Activated CD8-positive, alpha-beta memory T cell treated with anti-CD3 and anti-CD28 coated beads, Interleukin-2, amount 10 ng/mL, durations not matched to agents 7 days and 5 days (primary cell): ENCODE data around the gene SLC39A11. TPM values are rescaled to one million over a fixed set of nuclear protein-coding genes. Genes with fewer than 3 reads are reported as not detected.

Source experiments
- ATAC-seq: fragments of 150-1000 bp; cut with Tn5 transposase; one replicate; pipeline ENCODE4 v1.10.0; 2021; ENCODE audit warnings: moderate library complexity
- CTCF ChIA-PET: fragments of 350-600 bp; sonication (Branson Sonifier 250); formaldehyde crosslinking; loops from one replicate; lab custom pipeline; 2021; ENCODE audit warnings: antibody characterized with exemption; lab: Charles Lee
- DNase-seq: peaks from one replicate; pipeline ENCODE4 v3.0.0-alpha.2; 2020
- H3K27ac Mint-ChIP-seq: one replicate; pipeline ENCODE4 v1.8.0; 2021; ENCODE audit warnings: mild to moderate bottlenecking, mixed read lengths
- H3K27me3 Mint-ChIP-seq: one replicate; pipeline ENCODE4 v1.8.0; 2021; ENCODE audit warnings: mixed read lengths
- H3K36me3 Mint-ChIP-seq: one replicate; pipeline ENCODE4 v1.8.0; 2021; ENCODE audit warnings: mild to moderate bottlenecking, mixed read lengths
- H3K4me1 Mint-ChIP-seq: one replicate; pipeline ENCODE4 v1.8.0; 2021; ENCODE audit warnings: mixed read lengths
- H3K4me3 Mint-ChIP-seq: one replicate; pipeline ENCODE4 v1.8.0; 2021; ENCODE audit warnings: mild to moderate bottlenecking, moderate library complexity, mixed read lengths
- H3K9me3 Mint-ChIP-seq: one replicate; pipeline ENCODE4 v1.8.0; 2022; ENCODE audit warnings: low read depth, mixed read lengths
- total RNA-seq, 2 experiments: library from RNA; stranded (reverse); gene quantifications; one replicate each; pipeline ENCODE4 v1.2.3, GENCODE V29; 2021

The SLC39A11 gene
- total RNA-seq, 2 experiments from 2014 or later: 16.8 to 25.5 TPM

DNA sequence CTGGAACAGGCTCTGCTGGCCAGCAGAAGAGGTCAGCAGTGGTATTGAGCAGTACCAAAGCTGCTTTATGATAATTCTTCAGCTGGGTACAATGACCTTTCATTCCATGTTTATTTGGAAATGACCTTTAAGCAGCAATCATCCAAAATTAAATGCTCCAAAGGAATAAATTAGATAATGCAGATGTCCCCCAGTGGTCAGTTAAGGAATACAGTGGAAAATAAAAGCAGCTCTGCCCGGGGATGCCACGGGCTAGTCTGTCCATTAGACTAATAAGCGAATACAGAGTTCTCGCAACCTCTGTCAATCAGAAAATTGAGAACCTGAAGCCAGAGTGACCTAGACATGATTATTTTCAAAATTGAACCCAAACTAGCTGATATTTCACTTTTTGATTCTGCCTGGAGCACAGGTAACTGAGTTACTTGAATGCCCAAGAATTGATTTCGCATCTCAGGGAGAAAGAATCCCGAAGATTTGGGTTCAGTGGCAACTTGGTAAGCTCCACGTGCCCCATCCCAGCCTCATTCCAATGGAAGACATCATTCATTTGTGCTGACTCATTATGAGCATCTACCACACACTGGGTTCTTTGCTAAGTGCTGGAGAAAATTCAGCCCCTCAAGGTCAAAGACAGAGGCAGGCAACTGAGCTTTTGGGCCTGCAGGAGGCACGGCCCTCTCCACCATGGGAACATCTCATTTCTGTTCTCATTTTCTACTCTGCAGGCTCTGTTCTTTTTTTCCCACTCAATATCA is 34.4 kb upstream of the SLC39A11 start:
- no peak for DNase-seq
- no peak for ATAC-seq
- no peaks in the 10 kb centered on the region for H3K9me3 Mint-ChIP-seq
- CTCF ChIA-PET: interaction anchor here (0.5 kb wide), 1 partner anchor 196 kb away, joined by 3 read pairs; no protein-coding TSS in a partner anchor
- no peaks in the 10 kb centered on the region for H3K4me1 Mint-ChIP-seq
- no peaks in the 10 kb centered on the region for H3K27me3 Mint-ChIP-seq
- H3K36me3 Mint-ChIP-seq: no peaks in the 10 kb centered on the region
- no peak overlapping the region for H3K27ac Mint-ChIP-seq
- no peak overlapping the region for H3K4me3 Mint-ChIP-seq

GRCh38 chr17:73123606-73124320 is 31.3 kb upstream of the SLC39A11 start:
- CTCF ChIA-PET: interaction anchor here (1.2 kb wide), 1 partner anchor 396 kb away, joined by 3 read pairs; no protein-coding TSS in a partner anchor
- DNase-seq: no peak
- Mint-ChIP-seq H3K36me3 (no peaks in the 10 kb centered on the region), H3K27ac (no peak overlapping the region), H3K27me3 (no peaks in the 10 kb centered on the region), H3K9me3 (no peaks in the 10 kb centered on the region), H3K4me1 (no peaks in the 10 kb centered on the region), H3K4me3 (no peak overlapping the region)
- ATAC-seq: no peak

GRCh38 chr17:73122953-73123605 is 30.6 kb upstream of the SLC39A11 start:
- Mint-ChIP-seq H3K4me1 (no peaks in the 10 kb centered on the region), H3K36me3 (no peaks in the 10 kb centered on the region), H3K27ac (no peak overlapping the region), H3K4me3 (no peak overlapping the region), H3K27me3 (no peaks in the 10 kb centered on the region), H3K9me3 (no peaks in the 10 kb centered on the region)
- DNase-seq (no peak), ATAC-seq (no peak)
- CTCF ChIA-PET: interaction anchor here (1.2 kb wide), 1 partner anchor 395 kb away, joined by 3 read pairs; no protein-coding TSS in a partner anchor

DNA sequence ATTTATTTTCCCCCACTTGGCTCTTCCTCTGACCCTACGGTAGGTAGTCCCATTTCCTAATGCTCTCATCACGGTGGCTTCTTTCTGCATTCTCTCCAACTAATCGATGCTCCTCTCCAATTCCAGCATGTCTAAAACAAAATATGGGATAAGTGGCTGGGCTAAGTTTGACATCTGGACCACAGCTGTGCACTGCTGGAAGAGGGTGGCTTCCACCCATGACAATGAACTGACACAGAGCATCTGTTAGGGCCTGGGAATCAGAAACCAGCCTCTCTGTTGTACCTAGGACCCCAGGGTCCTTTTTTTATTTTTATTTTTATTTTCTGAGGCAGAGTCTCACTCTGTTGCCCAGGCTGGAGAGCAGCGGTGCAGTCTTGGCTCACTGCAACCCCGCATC is 29.0 kb upstream of the SLC39A11 start:
- no peak overlapping the region for H3K4me3 Mint-ChIP-seq
- H3K27me3 Mint-ChIP-seq: no peaks in the 10 kb centered on the region
- CTCF ChIA-PET: no interaction called here
- H3K36me3 Mint-ChIP-seq: no peaks in the 10 kb centered on the region
- H3K9me3 Mint-ChIP-seq: no peaks in the 10 kb centered on the region
- ATAC-seq (no peak), DNase-seq (no peak)
- H3K4me1 Mint-ChIP-seq: no peaks in the 10 kb centered on the region
- H3K27ac Mint-ChIP-seq: no peak overlapping the region

GRCh38 chr17:73119631-73120030 is 27.1 kb upstream of the SLC39A11 start:
- Mint-ChIP-seq H3K36me3 (no peaks in the 10 kb centered on the region), H3K4me3 (no peak overlapping the region)

GRCh38 chr17:73118951-73119391 is 26.5 kb upstream of the SLC39A11 start:
- Mint-ChIP-seq H3K4me3 (no peak overlapping the region), H3K27me3 (peaks cover 4% of the 10 kb centered on the region), H3K36me3 (no peaks in the 10 kb centered on the region), H3K9me3 (no peaks in the 10 kb centered on the region), H3K4me1 (no peaks in the 10 kb centered on the region), H3K27ac (no peak overlapping the region)
- CTCF ChIA-PET: no interaction called here
- no peak for DNase-seq
- ATAC-seq: no peak

More at GRCh38 chr17:73119631-73120030, 27.1 kb upstream of the SLC39A11 start:
- Mint-ChIP-seq H3K27me3 (peaks cover 4% of the 10 kb centered on the region), H3K9me3 (no peaks in the 10 kb centered on the region), H3K4me1 (no peaks in the 10 kb centered on the region), H3K27ac (no peak overlapping the region)
- DNase-seq (no peak), ATAC-seq (no peak)
- CTCF ChIA-PET: no interaction called here

DNA sequence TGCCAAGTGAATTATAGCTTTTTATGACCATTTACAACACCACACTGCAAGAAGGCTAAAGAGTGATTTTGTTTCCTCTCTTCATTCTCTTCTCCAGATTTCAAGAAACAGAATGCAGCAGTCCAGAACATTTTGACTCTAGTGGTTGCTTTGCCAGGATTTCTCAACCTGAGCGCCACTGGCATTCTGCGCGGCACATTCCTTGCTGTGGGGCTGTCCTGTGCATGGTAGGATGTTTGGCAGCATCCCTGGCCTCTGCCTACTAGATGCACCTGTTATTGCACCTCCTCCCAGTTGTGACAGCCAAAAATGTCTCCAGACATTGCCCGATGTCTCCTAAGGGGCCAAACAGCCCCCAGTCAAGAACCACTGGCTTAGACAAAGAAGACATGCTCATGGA is 25.7 kb upstream of the SLC39A11 start:
- no peak overlapping the region for H3K27ac Mint-ChIP-seq
- H3K27me3 Mint-ChIP-seq: peaks cover 4% of the 10 kb centered on the region
- no peaks in the 10 kb centered on the region for H3K36me3 Mint-ChIP-seq
- CTCF ChIA-PET: no interaction called here
- ATAC-seq (no peak), DNase-seq (no peak)
- H3K4me1 Mint-ChIP-seq: no peaks in the 10 kb centered on the region
- no peaks in the 10 kb centered on the region for H3K9me3 Mint-ChIP-seq
- no peak overlapping the region for H3K4me3 Mint-ChIP-seq

- DNase-seq: no peak
- H3K27ac Mint-ChIP-seq: no peak overlapping the region
- H3K4me3 Mint-ChIP-seq: no peak overlapping the region
- peaks cover 4% of the 10 kb centered on the region for H3K27me3 Mint-ChIP-seq
- CTCF ChIA-PET: no interaction called here
- ATAC-seq: no peak
- H3K36me3 Mint-ChIP-seq: no peaks in the 10 kb centered on the region
- no peaks in the 10 kb centered on the region for H3K4me1 Mint-ChIP-seq
- no peaks in the 10 kb centered on the region for H3K9me3 Mint-ChIP-seq
Observed at GRCh38 chr17:73112246-73112645, 19.8 kb upstream of the SLC39A11 start.

- no peak overlapping the region for H3K4me3 Mint-ChIP-seq
- peaks cover 4% of the 10 kb centered on the region for H3K27me3 Mint-ChIP-seq
- no peak for ATAC-seq
Observed at GRCh38 chr17:73111386-73111785, 18.9 kb upstream of the SLC39A11 start.

DNA sequence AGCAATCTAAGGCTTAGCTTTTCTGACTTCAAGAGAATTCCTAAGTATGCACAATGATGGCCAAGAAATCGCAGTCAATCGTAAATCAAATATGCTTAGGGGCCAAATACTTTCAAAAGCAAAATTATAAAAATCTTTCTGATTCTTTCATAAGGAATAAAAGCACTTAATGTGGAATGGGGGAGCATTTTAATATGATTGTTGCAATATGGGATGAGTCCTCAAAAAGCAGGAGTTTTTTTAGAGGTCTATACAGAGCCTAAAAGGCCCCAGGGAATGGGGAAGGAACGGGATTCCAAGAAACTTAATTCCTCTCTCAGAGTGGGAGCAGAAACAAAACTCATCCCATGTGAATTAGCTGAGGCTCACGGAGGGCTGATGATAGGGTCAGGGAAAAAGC is 14.7 kb upstream of the SLC39A11 start:
- H3K4me1 Mint-ChIP-seq: no peaks in the 10 kb centered on the region
- H3K4me3 Mint-ChIP-seq: no peak overlapping the region
- H3K36me3 Mint-ChIP-seq: no peaks in the 10 kb centered on the region
- DNase-seq (no peak), ATAC-seq (no peak)
- CTCF ChIA-PET: no interaction called here
- H3K9me3 Mint-ChIP-seq: no peaks in the 10 kb centered on the region
- H3K27ac Mint-ChIP-seq: no peak overlapping the region
- no peaks in the 10 kb centered on the region for H3K27me3 Mint-ChIP-seq

More at GRCh38 chr17:73111386-73111785, 18.9 kb upstream of the SLC39A11 start:
- CTCF ChIA-PET: no interaction called here
- Mint-ChIP-seq H3K9me3 (no peaks in the 10 kb centered on the region), H3K4me1 (no peaks in the 10 kb centered on the region), H3K27ac (no peak overlapping the region), H3K36me3 (no peaks in the 10 kb centered on the region)
- DNase-seq: no peak

DNA sequence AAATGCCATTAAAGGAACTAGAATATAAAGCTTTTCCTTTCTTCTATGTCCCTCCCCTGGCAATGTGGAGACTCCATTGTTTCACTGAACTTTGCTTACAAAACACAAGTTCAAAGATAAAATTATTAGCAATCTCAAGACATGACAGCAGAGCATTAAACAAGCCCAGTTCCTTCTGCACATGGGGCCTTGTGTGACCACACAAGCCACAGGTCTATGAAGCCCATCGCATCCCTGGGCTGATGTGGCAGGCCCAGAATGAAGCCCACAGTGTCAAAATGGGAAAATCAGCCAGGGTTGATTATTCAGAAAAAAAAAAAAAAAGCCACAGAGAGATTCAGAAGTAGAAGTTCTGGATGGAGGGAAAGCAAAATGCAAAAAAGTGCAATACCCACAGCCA is 12.9 kb upstream of the SLC39A11 start:
- Mint-ChIP-seq H3K4me3 (no peak overlapping the region), H3K27ac (no peak overlapping the region), H3K27me3 (peaks cover under 1% of the 10 kb centered on the region), H3K4me1 (no peaks in the 10 kb centered on the region), H3K9me3 (no peaks in the 10 kb centered on the region), H3K36me3 (no peaks in the 10 kb centered on the region)
- ATAC-seq: no peak
- DNase-seq: no peak
- CTCF ChIA-PET: no interaction called here

DNA sequence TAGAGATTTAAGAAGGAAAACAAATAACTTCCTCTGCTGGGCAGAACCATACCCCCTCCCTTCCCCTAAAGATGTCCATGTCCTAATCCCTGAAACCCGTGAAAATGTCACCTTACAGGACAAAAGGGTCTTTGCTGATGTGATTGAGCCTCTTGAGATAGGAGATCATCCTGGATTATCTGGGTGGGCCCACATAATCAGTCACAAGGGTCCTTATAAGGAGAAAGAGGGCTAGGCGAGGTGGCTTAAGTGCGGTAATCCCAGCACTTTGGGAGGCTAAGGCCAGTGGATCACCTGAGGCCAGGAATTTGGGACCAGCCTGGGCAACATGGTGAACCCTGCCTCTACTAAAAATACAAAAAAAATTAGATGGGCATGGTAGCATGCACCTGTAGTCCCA is 12.0 kb upstream of the SLC39A11 start:
- Mint-ChIP-seq H3K9me3 (no peaks in the 10 kb centered on the region), H3K4me3 (no peak overlapping the region), H3K36me3 (no peaks in the 10 kb centered on the region), H3K27ac (no peak overlapping the region), H3K27me3 (peaks cover 2% of the 10 kb centered on the region), H3K4me1 (no peaks in the 10 kb centered on the region)
- DNase-seq (no peak), ATAC-seq (no peak)
- CTCF ChIA-PET: no interaction called here

DNA sequence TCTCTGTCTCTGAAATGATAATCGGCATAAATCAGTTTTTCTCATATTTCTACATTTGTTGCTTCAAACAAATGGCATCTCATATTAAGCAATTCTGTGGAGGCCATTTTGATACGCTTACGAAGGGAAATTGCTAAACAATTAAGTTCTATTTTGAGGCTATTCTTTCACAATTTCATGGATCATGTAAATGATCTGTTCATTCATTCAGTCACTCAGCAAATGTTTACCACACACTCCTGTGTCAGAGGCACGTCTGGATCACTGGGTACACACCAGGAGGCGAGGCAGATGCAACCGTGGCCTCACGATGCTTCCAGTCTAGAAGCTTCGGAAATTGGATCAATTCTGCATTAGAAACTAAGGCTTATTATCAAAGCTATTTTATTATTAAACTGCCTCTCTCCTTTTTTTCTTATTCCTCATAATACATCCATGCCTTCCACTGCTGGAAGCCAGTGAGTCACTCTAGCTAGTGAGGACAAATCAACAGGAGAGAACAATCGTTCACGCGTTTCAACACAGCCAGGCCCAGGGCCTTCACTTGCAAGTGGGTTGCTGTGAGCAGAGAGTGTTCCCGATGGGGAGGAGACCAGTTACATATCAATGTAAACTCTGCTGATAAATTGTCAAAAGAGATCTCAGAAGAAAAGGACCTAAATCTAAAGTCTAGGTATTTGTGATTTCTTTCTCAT is 11.3 kb upstream of the SLC39A11 start:
- no peaks in the 10 kb centered on the region for H3K4me1 Mint-ChIP-seq
- H3K27ac Mint-ChIP-seq: no peak overlapping the region
- H3K9me3 Mint-ChIP-seq: no peaks in the 10 kb centered on the region
- peaks cover 6% of the 10 kb centered on the region for H3K27me3 Mint-ChIP-seq
- CTCF ChIA-PET: no interaction called here
- no peaks in the 10 kb centered on the region for H3K36me3 Mint-ChIP-seq
- DNase-seq (no peak), ATAC-seq (no peak)
- H3K4me3 Mint-ChIP-seq: no peak overlapping the region
